HepG2 (cell line): ENCODE data around the gene MRNIP. TPM values are rescaled to one million over a fixed set of nuclear protein-coding genes. Genes with fewer than 3 reads are reported as not detected.

Experiments
- AGO2 ChIP-seq: fragments of 200-400 bp; formaldehyde crosslinking; optimal IDR thresholded peaks from 2 replicates; pipeline ENCODE3; 2017; ENCODE audit warnings: mild to moderate bottlenecking, low read depth, low read length, moderate library complexity
- ATAD3A ChIP-seq: sonication (generic); formaldehyde crosslinking; IDR thresholded peaks from 2 replicates; pipeline ENCODE4 v1.4.0; 2020; ENCODE audit warnings: missing genetic modification reagents
- CAMTA2 ChIP-seq: sonication (generic); formaldehyde crosslinking; IDR thresholded peaks from 2 replicates; pipeline ENCODE4 v1.4.0; 2020; ENCODE audit warnings: mild to moderate bottlenecking, missing genetic modification reagents, borderline replicate concordance
- HNRNPK ChIP-seq: fragments of 200-400 bp; formaldehyde crosslinking; IDR thresholded peaks from 2 replicates; pipeline ENCODE4 v1.6.1; 2018; ENCODE audit warnings: low read length, low read depth, moderate library complexity, mild to moderate bottlenecking; ENCODE audit not compliant: poor library complexity, severe bottlenecking
- NCOA2 ChIP-seq: sonication (generic); formaldehyde crosslinking; IDR thresholded peaks from 2 replicates; pipeline ENCODE4 v1.8.0; 2022; ENCODE audit warnings: inconsistent platforms
- NFE2L1 ChIP-seq: sonication (generic); formaldehyde crosslinking; IDR thresholded peaks from 2 replicates; pipeline ENCODE4 v1.4.0; 2020; ENCODE audit warnings: missing genetic modification reagents, mild to moderate bottlenecking, borderline replicate concordance
- POGZ ChIP-seq: sonication (generic); formaldehyde crosslinking; IDR thresholded peaks from 2 replicates; pipeline ENCODE4 v1.4.0; 2020; ENCODE audit warnings: mild to moderate bottlenecking, missing genetic modification reagents
- POLR2A ChIP-seq, 2 experiments: IDR thresholded peaks; 2 replicates each; pipeline ENCODE4 v1.6.1; 2011; ENCODE audit warnings: low read depth in 2 of 2, low read length in 2 of 2, mild to moderate bottlenecking in 1 of 2, moderate library complexity in 1 of 2; ENCODE audit not compliant: insufficient read depth in 1 of 2
- SRF ChIP-seq: IDR thresholded peaks from 2 replicates; pipeline ENCODE4 v1.6.1; 2011; ENCODE audit warnings: mild to moderate bottlenecking, low read depth, low read length, moderate library complexity
- TFAP4 ChIP-seq: sonication (generic); IDR thresholded peaks from 2 replicates; pipeline ENCODE4 v1.6.1; 2016; ENCODE audit warnings: low read depth, borderline replicate concordance
- ZBTB38 ChIP-seq: sonication (generic); formaldehyde crosslinking; IDR thresholded peaks from 2 replicates; pipeline ENCODE4 v1.5.1; 2020; ENCODE audit warnings: mild to moderate bottlenecking, missing genetic modification reagents
- ZKSCAN8 ChIP-seq: IDR thresholded peaks from 2 replicates; pipeline ENCODE4 v1.6.1; 2016; ENCODE audit warnings: borderline replicate concordance, missing genetic modification reagents, missing compliant biosample characterization
- ZNF225 ChIP-seq: sonication (generic); formaldehyde crosslinking; IDR thresholded peaks from 2 replicates; pipeline ENCODE4 v1.4.0; 2020; ENCODE audit warnings: mild to moderate bottlenecking, missing genetic modification reagents
- ZNF24 ChIP-seq: fragments of 450-650 bp; IDR thresholded peaks from 2 replicates; pipeline ENCODE4 v1.6.1; 2017; ENCODE audit warnings: antibody characterized with exemption, mild to moderate bottlenecking
- ZNF263 ChIP-seq: sonication (generic); formaldehyde crosslinking; IDR thresholded peaks from 2 replicates; pipeline ENCODE4 v1.4.0; 2020; ENCODE audit warnings: missing genetic modification reagents
- ZNF296 ChIP-seq: sonication (generic); formaldehyde crosslinking; conservative IDR thresholded peaks from 2 replicates; pipeline ENCODE4 v1.5.0; 2020; ENCODE audit warnings: mild to moderate bottlenecking, missing genetic modification reagents
- ZNF362 ChIP-seq: sonication (generic); formaldehyde crosslinking; IDR thresholded peaks from 2 replicates; pipeline ENCODE4 v1.4.0; 2020; ENCODE audit warnings: missing genetic modification reagents, mild to moderate bottlenecking, borderline replicate concordance
- ZNF446 ChIP-seq: sonication (generic); formaldehyde crosslinking; IDR thresholded peaks from 2 replicates; pipeline ENCODE4 v1.5.0; 2020; ENCODE audit warnings: mild to moderate bottlenecking, missing genetic modification reagents
- ZNF552 ChIP-seq: sonication (generic); formaldehyde crosslinking; IDR thresholded peaks from 2 replicates; pipeline ENCODE4 v1.9.0; 2022; ENCODE audit warnings: missing genetic modification reagents, mild to moderate bottlenecking, borderline replicate concordance
- ZNF558 ChIP-seq: sonication (generic); formaldehyde crosslinking; IDR thresholded peaks from 2 replicates; pipeline ENCODE4 v1.9.0; 2022; ENCODE audit warnings: mild to moderate bottlenecking, missing genetic modification reagents, borderline replicate concordance
- ZNF746 ChIP-seq: sonication (generic); formaldehyde crosslinking; IDR thresholded peaks from 2 replicates; pipeline ENCODE4 v1.8.0; 2022; ENCODE audit warnings: mild to moderate bottlenecking, missing genetic modification reagents
- polyA plus RNA-seq, 8 experiments: library from polyadenylated mRNA; depleted of rRNA in 3 of 8; stranded (reverse) in 7 of 8; unstranded in 1 of 8; fragments of >200 nt; fragmentation: Illumina TruSeq in 4 of 8; extraction: Trizol in 4 of 8; gene quantifications; 2 replicates each; pipeline versions ENCODE4 v1.2.1 to v1.2.3, GENCODE V29; 2011 to 2016; ENCODE audit warnings: low read depth in 4 of 8, missing spikeins in 1 of 8, mixed read lengths in 1 of 8; ENCODE audit not compliant: insufficient read depth in 1 of 8
- total RNA-seq, 5 experiments: library from RNA; depleted of rRNA; stranded (reverse); fragments of >200 nt; fragmentation: Illumina TruSeq; extraction: Trizol; gene quantifications; 2 replicates each; pipeline ENCODE4 v1.2.3, GENCODE V29; 2016; ENCODE audit warnings: low read depth in 1 of 5
- TF ChIP-seq, protein P1 (sequence below): sonication (generic); formaldehyde crosslinking; IDR thresholded peaks from 2 replicates; pipeline ENCODE4 v1.5.1; 2020; ENCODE audit warnings: mild to moderate bottlenecking, missing genetic modification reagents, moderate library complexity
- TF ChIP-seq, protein P2 (sequence below): sonication (generic); formaldehyde crosslinking; IDR thresholded peaks from 2 replicates; pipeline ENCODE4 v1.8.0; 2022; ENCODE audit warnings: mild to moderate bottlenecking, missing genetic modification reagents, moderate library complexity

MRNIP gene
- total and polyA plus RNA-seq, 2 of the 13 experiments (the other 11 are each of a cell fraction or from before 2014, with no cell fraction given): 15.5 to 34.1 TPM

DNA sequence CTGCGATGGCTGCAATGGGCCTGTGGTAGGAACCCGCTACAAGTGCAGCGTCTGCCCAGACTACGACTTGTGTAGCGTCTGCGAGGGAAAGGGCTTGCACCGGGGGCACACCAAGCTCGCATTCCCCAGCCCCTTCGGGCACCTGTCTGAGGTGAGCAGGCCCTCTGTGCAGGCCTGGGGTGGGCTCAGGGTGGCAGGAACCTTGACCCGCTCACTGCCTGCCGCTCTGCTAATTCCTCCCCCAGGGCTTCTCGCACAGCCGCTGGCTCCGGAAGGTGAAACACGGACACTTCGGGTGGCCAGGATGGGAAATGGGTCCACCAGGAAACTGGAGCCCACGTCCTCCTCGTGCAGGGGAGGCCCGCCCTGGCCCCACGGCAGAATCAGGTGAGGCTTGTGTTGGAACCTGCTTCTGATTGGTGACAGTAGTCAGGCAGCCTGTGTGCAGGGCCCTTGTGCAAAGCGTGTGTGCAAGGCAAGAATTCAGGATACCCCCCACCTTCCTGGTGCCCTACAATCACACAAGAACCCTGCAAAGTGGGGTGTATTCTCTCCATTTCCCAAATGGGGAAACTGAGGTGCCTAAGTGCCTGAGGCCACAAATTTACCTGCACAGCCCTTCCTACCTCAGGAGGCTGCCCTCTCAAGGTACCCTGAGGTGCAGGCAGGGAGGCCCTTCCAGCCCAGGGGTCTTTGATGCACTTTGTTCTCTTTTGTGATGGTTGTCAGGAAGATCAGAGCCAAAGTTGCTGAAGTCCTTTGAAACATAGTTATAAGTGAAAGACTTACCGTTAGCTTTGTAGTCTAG lies 34.5 kb downstream of the MRNIP start (continued):
- TF ChIP-seq ZNF225 (CRISPR knock-in tag) (peak; percentile 40; the same call in 1 of the 2 replicates), ZNF296 (no peak), ZBTB38 (CRISPR knock-in tag) (peak; percentile 75; the same call in 1 of the 2 replicates), POLR2A (IDR thresholded peaks at IDR 0.05; ENCODE audit: insufficient read depth in 1 of 2, low read depth in 2 of 2, low read length in 2 of 2) (peak in 1 of 2 experiments; percentile 31; a peak in 1 of 4 replicates), ZNF746 (no peak), NFE2L1 (CRISPR knock-in tag) (no peak), ZNF446 (CRISPR knock-in tag) (no peak), ZNF362 (CRISPR knock-in tag) (no peak), CAMTA2 (no peak), HNRNPK (no peak), POGZ (CRISPR knock-in tag) (no peak), ZNF263 (CRISPR knock-in tag) (no peak), ZNF558 (CRISPR knock-in tag) (no peak), ZNF24 (no peak), ATAD3A (no peak), AGO2 (peak; percentile 98), NCOA2 (CRISPR knock-in tag) (no peak), TFAP4 (no peak), SRF (no peak), ZKSCAN8 (CRISPR knock-in tag) (no peak), ZNF552 (CRISPR knock-in tag) (no peak)
- TF ChIP-seq, protein P1, sequence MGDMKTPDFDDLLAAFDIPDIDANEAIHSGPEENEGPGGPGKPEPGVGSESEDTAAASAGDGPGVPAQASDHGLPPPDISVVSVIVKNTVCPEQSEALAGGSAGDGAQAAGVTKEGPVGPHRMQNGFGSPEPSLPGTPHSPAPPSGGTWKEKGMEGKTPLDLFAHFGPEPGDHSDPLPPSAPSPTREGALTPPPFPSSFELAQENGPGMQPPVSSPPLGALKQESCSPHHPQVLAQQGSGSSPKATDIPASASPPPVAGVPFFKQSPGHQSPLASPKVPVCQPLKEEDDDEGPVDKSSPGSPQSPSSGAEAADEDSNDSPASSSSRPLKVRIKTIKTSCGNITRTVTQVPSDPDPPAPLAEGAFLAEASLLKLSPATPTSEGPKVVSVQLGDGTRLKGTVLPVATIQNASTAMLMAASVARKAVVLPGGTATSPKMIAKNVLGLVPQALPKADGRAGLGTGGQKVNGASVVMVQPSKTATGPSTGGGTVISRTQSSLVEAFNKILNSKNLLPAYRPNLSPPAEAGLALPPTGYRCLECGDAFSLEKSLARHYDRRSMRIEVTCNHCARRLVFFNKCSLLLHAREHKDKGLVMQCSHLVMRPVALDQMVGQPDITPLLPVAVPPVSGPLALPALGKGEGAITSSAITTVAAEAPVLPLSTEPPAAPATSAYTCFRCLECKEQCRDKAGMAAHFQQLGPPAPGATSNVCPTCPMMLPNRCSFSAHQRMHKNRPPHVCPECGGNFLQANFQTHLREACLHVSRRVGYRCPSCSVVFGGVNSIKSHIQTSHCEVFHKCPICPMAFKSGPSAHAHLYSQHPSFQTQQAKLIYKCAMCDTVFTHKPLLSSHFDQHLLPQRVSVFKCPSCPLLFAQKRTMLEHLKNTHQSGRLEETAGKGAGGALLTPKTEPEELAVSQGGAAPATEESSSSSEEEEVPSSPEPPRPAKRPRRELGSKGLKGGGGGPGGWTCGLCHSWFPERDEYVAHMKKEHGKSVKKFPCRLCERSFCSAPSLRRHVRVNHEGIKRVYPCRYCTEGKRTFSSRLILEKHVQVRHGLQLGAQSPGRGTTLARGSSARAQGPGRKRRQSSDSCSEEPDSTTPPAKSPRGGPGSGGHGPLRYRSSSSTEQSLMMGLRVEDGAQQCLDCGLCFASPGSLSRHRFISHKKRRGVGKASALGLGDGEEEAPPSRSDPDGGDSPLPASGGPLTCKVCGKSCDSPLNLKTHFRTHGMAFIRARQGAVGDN (CRISPR knock-in tag): peak; percentile 44; the same call in 1 of the 2 replicates
- TF ChIP-seq, protein P2, sequence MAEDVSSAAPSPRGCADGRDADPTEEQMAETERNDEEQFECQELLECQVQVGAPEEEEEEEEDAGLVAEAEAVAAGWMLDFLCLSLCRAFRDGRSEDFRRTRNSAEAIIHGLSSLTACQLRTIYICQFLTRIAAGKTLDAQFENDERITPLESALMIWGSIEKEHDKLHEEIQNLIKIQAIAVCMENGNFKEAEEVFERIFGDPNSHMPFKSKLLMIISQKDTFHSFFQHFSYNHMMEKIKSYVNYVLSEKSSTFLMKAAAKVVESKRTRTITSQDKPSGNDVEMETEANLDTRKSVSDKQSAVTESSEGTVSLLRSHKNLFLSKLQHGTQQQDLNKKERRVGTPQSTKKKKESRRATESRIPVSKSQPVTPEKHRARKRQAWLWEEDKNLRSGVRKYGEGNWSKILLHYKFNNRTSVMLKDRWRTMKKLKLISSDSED (CRISPR knock-in tag): no peak
